Posterior cingulate gyrus (tissue), 11 donors: Measurements from ENCODE around the gene OLR1.
A peak's percentile ranks its signal among the peaks of the same experiment; 100 is the strongest.
"Not testable (repeated sequence)": the region's sequence is repeated elsewhere in the genome, so short reads cannot be mapped to it uniquely, and the experiment has no call there.

ENCODE experiments used
- DNase-seq, 10 donors: peaks; one replicate each; pipeline versions ENCODE4 v3.0.0 to v3.0.0-alpha.2; 2020 to 2021; ENCODE audit warnings: mixed read lengths in 3 of 10
- intact Hi-C: fragments of 100-400 bp; cut with DNase I; formaldehyde crosslinking; loops from one replicate; pipeline ENCODE4 v1.15.1; 2023

OLR1 gene

DNA sequence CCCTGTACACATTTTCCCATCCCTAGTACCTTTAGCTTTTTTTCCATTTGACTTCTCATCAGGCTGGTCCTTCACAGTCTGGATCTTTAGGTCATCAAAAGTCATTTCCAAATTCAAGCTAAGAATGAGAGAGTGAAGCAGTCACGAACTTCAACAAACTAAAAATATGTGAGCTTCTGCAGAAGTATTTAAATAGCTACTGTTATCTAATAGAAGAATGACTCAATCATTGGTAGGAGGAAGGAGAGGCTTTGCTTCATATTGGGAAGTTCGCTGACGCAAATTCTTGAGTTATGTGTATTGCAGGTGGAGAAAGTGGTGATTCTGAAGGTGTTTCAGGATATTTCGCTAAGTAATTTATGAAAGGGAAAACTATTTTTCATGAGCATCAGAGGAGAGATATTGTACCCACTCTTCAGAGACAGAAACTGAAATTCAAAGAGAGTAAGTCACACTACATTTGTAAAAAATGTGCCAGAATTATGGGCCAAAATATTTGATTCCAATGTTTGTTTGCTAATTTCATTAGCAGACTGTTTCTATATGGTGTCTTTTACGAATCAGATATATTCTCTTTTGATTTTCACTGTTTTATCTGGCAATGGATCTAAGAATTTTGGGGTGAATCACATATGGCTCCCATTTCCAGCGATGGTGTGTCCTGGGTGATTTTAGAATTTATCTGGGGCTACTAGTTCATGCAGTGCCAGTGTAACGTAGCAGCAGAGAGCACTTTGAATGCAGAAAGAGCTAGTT lies at the start of gene OLR1:
Gene OLR1 (minus strand): TSS at position 160 of the 756 bp plus-strand sequence. CDS start 55 bp downstream, at position 105.
- no peak for DNase-seq
- intact Hi-C loops = no loop called here

DNA sequence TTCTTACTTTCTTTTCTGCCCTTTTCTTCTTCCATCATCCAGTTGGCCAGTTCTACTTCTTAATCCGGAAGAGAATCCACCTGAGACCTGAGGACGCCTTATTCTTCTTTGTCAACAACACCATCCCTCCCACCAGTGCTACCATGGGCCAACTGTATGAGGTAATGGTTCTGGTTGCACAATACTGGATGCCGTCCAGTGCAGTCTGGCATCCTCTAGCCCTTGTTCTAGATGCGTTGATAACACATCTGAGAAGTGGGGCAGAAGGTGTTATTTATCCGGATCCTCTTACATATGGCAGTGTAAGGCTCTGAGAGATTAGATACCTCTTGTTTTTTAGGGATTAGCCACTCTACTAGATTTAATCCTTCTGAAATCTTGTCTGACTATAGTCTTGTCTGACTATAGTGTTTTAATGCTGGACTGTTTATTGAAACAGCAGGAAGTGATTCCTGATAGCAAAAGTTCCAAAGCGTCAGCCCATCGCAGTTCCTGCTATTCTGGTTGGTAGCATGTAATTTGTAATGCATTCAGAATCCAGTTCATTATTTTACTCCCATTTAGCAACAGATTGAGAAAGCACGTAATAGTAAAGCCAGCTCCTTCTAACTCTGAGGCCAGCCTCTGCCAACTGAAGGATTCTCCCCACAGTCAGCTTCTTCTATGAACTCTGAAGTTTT lies 48.6 kb upstream of the OLR1 start:
- intact Hi-C loops = no loop called here
- DNase-seq = peak in 8 of 10 donors; percentile 43 to 92 (median 62)

DNA sequence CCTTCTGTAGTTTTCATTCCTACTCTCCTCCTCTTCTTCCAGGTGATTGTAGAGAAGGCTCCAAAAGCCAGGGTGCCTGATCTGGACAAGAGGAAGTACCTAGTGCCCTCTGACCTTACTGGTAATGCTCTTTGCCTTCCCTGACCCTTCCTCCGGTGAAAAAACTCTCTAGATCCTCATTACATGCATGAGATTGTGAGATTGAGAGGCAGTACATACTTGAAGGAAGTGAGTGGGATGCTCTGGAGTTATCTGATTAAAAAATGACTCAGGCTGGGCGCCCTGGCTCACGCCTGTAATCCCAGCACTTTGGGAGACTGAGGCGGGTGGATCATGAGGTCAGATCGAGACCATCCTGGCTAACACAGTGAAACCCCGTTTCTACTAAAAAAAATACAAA lies 46.1 kb upstream of the OLR1 start:
- intact Hi-C loops = no loop called here
- no peak for DNase-seq

DNA sequence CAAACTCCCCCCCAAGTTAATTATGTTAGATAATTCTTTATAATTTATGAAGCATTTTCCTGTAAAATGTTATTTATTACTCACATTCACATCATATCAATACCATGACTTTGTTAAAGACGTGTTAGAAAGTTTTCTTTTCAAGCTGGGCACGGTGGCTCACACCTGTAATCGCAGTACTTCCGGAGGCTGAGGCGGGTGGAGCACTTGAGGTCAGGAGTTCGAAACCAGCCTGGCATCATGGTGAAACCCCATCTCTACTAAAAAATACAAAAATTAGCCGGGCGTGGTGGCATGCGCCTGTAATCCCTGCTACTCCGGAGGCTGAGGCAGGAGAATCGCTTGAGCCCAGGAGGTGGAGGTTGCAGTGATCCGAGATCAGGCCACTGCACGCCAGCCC lies 44.0 kb upstream of the OLR1 start:
- intact Hi-C loops = not testable (repeated sequence)
- peak in 1 of 10 donors; percentile 46 for DNase-seq

DNA sequence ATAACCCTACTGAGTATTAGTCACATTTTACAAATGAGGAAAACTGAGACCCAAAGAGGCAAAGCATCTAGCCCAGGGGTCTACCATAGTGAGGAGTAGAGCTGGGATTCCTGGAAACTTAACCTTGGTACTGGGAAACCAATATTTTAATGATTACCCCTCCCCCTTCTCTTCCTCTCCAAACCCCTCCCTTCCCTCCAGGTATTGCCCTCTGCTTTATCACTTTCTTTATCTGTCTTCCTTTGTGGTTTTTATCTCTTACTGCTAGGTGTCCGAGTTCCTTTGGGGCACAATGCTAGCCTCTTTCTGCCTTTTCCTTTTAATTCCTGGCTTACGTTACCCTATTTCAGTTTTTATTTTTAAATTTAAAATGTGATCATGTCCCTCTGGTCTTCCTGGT lies 43.5 kb upstream of the OLR1 start:
- intact Hi-C loops = no loop called here
- DNase-seq = no peak

DNA sequence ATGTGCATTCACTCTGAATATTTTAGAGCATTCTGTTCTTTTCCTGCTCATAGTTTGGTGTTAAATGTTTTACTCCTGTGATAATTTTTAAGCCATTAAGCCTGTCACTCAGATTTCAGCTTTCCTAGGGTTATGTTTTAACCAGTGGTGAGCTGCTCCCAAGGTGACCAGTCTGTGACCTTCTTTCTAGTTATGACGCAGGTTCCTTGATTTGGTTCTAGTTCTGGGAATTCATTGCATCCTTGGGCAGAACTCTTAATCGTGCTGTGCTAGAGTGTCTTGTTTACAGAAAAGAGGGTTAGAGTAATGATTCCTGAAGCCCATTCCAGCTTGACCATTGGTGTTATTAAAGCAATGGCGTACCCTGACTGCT lies 42.9 kb upstream of the OLR1 start:
- DNase-seq = no peak
- intact Hi-C loops = loop anchor here (5.0 kb wide), 1 partner anchor 468 kb away; no protein-coding TSS in a partner anchor

DNA sequence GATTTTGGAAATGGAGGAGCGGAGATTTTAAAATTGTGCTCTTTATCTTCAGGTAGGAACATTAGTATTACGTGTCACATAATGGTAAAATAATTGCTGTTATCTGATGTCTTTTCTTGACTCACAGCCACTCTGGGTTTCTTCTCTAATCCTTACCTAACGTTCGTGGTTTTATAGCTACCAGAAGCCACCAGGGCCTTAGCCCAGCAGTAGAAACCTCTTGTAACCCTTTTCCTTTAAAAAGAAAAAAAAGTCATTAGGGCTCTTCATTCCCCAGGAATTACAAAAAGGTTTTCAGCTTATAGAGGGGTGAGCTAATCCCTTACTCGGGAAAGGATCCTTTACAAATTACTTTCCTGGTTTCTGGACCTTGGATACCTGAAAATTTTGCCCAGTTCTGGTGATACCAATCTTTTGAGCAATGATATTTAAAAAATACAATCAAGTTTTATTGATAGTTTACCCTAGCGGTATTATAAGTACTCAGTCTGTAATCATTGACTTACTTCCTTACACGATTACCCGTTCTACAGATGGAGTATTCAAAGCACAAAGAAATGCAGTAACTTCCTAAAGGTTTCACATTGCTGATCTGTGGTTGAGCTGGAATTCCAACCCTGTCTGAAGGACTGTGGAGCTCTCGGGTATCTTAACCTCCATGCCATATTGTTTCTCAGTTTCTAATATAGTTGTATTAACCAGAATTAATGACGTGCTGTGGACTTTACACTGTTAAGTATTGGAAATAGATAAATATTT lies 42.4 kb upstream of the OLR1 start:
- intact Hi-C loops = loop anchor here (5.0 kb wide), 1 partner anchor 467 kb away; no protein-coding TSS in a partner anchor

DNA sequence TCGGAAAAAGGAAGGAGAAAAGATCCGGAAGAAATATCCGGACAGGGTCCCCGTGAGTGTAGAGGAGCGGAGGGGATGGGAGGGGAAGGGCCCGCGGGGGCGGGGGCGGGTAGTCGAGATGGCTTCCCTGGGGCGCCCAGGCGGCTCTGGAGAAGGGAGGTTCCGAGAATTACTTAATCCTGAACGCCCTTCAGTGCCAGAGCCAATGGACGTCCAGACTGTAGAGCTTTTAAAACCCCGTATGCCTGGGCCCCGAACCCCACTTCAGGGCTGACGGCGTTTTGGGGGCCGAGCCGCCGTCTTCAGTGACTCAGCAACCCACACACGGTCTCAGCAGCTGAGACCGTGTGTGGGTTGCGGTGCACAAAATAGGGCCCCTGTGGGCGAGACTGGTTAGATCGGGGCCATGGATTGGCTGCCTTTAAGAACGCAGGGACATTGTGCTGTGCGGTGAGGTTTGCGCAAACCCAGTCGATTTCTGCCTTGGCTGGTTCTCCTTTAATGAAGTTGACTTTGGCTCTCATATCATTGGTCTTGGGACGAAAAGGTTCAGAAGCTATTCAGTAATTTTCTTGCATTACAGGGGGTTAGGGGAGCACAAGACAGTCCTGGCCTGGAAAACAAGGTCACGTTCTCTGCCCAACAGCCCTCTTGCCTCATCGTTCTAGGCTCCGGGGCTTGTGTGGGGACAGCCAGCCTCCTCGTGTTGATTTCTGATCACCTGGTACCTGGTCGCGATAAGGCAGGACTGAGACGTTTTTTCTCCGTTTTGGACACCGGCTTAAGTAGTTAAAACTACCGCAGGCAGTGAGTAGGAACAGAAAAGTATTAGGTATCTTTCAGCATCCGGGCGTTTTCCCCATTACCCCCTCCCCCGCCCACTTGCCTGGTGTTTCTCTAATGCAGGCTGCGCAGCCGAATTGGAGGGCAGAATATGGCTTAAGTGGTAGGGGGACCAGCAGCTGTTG lies 41.5 kb upstream of the OLR1 start:
- peak; percentile 53 to 95 (median 66) for DNase-seq
- intact Hi-C loops = loop anchor here (5.0 kb wide), 1 partner anchor 466 kb away; no protein-coding TSS in a partner anchor

More for the DNA sequence above, 42.4 kb upstream of the OLR1 start:
- no peak for DNase-seq

DNA sequence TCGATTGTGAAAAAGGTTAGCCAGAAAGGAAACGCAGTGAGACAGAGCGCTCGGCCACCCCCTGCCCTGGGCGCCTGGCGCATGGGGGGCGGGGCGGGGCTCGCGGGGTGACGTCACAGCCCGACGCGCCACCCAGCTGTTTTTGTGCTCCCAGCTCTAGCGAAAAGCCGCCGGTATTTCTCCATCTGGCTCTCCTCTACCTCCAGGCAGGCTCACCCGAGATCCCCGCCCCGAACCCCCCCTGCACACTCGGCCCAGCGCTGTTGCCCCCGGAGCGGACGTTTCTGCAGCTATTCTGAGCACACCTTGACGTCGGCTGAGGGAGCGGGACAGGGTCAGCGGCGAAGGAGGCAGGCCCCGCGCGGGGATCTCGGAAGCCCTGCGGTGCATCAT lies 40.8 kb upstream of the OLR1 start, which contains the start of gene GABARAPL1:
Gene GABARAPL1 (plus strand): TSS at position 139 of the 393 bp plus-strand sequence. CDS start 253 bp downstream, at position 392.
- intact Hi-C loops = loop anchor here (5.0 kb wide), 1 partner anchor 465 kb away; no protein-coding TSS in a partner anchor
- peak; percentile 75 to 97 (median 80) for DNase-seq

DNA sequence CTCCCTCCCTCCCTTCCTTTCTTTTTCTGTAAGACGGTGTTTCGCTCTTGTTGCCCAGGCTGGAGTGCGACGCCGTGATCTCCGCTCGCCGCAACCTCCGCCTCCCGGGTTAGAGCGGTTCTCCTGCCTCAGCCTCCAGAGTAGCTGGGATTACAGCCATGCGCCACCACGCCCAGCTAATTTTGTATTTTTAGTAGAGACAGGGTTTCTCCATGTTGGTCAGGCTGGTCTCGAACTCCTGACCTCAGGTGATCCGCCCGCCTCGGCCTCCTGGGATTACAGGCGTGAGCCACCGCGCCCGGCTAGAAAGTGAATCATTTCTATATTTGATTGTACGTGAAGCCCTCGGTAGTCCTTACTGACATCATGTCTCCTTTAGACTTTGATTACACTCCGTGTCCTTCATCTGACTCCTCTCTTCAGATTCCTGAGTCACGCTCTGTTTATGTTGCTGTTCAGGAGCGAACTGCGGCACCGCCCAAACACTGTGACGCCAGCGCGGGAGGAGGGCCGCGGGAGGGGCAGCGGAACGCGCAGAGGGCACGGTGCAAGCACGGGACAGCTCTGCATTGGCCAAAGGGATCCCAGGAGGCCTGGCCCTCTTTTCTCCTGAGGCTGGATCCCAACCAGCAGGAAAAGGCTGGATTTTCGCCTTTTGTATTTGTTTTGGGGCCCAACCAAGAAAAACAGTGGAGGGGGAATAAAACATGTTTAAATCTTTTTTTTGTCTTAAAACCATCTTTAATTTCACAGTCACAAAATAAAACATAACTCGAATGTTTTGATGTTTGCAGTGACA lies 40.2 kb upstream of the OLR1 start:
- intact Hi-C loops = loop anchor here (5.0 kb wide), 1 partner anchor 465 kb away; no protein-coding TSS in a partner anchor
- peak; percentile 90 to 99 (median 94) for DNase-seq

DNA sequence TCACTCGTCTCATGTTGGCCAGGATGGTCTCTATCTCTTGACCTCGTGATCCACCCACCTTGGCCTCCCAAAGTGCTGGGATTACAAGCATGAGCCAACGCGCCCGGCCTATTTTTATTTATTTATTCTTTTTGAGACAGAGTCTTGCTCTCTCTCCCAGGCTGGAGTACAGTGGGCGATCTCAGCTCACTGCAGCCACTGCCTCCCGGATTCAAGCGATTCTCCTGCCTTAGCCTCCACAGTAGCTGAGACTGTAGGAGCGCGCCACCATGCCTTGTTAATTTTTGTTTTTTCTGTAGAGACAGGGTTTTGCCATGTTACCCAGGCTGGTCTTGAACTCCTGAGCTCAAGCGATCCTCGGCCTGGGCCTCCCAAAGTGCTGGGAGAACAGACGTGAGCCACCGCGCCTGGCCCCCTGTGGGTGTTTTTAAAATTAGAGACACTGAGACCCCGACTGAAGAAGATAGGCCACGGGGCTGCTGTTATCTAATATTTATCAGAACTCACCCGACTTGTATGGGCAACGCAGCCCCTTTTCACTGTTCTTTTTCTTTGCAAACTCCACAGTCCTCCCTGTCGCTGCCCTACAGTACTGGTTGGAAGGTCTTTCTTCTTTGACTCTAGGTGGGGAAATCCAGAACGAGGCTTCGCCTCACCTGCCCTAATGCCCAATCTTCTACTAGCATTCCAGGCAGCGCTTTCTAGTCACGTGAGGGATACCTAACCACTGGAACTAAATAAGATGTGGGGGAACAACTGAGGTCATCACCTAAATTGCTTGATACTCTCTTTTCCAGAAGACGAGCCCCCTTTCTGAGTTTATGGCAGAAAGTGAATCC lies 39.4 kb upstream of the OLR1 start:
- intact Hi-C loops = loop anchor here (5.0 kb wide), 1 partner anchor 464 kb away; no protein-coding TSS in a partner anchor
- peak in 1 of 10 donors; percentile 74 for DNase-seq

DNA sequence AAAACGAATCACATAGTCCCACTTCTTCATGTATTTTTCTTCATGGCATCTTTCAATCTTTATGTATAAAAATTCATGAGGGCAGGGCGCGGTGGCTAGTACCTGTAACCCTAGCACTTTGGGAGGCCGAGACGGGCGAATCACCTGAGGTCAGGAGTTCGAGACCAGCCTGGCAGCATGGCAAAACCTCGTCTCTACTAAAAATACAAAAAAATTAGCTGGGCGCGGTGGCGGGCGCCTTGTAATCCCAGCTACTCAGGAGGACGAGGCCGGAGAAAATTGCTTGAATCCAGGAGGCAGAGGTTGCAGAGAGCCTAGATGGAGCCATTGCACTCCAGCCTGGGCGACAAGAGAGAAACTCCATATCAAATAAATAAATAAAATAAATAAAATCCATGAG lies 38.3 kb upstream of the OLR1 start:
- intact Hi-C loops = loop anchor here (5.0 kb wide), 1 partner anchor 463 kb away; no protein-coding TSS in a partner anchor
- no peak for DNase-seq

DNA sequence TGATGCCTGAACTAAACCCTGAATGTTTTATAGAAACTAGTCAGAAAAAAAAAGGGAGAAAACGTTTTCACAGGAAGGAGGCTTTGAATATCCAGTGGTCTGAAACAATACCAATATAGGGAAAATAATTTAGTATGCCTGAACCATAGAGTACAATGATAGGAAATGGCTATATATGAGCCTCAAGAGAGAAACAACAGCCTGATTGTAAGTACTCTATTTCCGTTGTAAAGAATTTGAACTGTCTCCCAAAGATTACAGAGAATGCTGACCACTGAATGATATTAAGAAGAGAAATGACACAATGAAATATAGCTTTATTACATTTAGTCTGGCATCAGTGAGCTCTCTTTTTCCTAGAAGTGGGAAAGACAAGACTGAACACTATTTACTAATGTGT lies 35.2 kb upstream of the OLR1 start:
- intact Hi-C loops = no loop called here
- DNase-seq = no peak

DNA sequence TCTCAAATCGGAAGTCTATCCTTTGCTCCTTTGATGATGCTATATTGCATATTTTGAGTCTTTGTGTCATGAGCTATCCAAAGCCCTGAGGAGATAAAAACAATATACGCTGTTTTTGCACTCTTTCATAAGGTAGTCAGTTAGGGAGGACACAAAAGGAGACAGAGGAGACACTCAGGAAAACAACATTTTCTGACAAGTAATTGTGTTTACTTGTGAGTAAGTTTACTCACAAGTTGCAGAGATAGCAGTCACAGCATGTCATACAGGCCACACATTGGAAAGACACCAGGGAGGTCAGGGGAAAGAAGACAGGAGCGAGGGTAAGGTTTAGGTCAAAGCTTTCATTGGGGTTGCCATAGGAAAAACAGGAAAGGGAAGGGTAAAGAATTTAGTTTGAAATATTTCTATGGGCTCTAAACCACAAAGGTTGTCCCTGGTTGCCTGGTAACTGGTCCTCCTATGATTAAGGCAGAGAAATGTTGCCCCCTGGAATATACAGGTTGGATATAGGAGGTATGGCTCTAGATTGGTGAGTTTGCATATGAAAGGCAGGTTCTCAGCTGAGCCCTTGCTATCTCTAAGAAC lies 33.4 kb upstream of the OLR1 start:
- intact Hi-C loops = no loop called here

DNA sequence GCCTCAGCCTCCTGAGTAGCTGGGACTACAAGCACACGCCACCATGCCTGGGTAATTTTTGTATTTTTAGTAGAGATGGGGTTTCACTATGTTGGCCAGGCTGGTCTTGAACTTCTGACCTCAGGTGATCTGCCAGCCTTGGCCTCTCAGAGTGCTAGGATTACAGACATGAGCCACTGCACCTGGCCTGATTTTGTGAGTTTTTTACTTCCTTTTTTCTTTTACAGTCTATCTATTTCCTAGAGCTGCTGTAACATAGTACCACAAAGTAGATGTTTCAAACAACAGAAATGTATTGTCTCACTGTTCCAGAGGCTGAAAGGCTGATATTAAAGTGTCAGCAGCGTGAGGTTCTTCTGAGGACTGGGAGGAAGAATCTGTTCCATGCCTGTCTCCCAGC lies 32.6 kb upstream of the OLR1 start:
- intact Hi-C loops, DNase-seq: not testable (repeated sequence)

More for the DNA sequence above, 33.4 kb upstream of the OLR1 start:
- DNase-seq = no peak

DNA sequence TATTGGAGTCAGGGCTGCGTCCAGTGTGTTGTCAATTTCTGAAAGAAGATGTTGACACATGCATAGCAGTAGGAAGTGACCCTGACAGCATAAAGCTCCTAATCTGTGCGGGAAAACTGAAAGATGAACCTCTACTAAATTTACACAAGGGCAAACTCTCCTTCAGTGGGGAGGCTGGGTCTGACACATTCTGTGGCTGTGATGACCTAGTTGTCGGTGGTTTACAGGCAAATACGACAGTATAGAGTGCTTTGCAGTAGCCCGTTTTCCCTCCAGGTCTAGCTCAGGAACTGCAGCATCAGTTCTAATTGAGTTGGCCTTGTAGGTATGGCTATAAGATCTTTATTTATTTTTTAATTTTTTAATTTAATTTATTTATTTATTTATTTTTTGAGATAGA lies 25.9 kb upstream of the OLR1 start:
- intact Hi-C loops = no loop called here
- DNase-seq = no peak

DNA sequence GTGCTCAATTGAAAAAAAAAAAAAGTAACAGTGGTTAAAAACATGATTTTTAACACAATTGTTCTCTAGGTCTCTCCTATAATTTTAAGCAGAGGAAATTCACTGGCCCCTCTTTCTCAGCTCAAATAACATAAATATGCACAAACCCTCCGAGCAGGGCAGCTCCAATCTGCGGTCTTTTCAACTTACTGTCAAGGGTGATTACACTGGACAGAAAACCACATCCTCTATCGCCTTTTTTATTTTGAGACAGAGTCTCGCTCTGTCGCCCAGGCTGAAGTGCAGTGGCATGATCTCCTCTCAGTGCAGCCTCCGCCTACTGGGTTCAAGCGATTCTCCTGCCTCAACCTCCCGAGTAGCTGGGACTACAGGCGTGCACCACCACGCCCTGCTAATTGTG lies 24.3 kb upstream of the OLR1 start:
- intact Hi-C loops = no loop called here
- DNase-seq = no peak
